Left lobe of liver (tissue), 2 donors: Measurements from ENCODE around the gene OGFOD1. TPM values are rescaled to one million over a fixed set of nuclear protein-coding genes. Genes with fewer than 3 reads are reported as not detected.
A peak's percentile ranks its signal among the peaks of the same experiment; 100 is the strongest.
"Not testable (repeated sequence)": the region's sequence is repeated elsewhere in the genome, so short reads cannot be mapped to it uniquely, and the experiment has no call there.

Source experiments
- ATAC-seq: fragments of 200-7000 bp; cut with Tn5 transposase; one replicate; pipeline ENCODE4 v1.9.1; 2020; ENCODE audit warnings: mild to moderate bottlenecking, moderate library complexity
- DNase-seq: peaks from one replicate; pipeline ENCODE4 v3.0.0-alpha.2; 2020; ENCODE audit warnings: low spot score
- total RNA-seq: library from RNA; stranded (reverse); gene quantifications from one replicate; pipeline ENCODE4 v1.2.1, GENCODE V29; 2021
- donor health status: DM: no; HTN: no; CAD: no; lungs with moderate emphysema.
- donor health status: DM: no; HTN: yes; CAD: no.

The OGFOD1 gene
- total RNA-seq, 1 donor from 2014 or later = 12.1 TPM

DNA sequence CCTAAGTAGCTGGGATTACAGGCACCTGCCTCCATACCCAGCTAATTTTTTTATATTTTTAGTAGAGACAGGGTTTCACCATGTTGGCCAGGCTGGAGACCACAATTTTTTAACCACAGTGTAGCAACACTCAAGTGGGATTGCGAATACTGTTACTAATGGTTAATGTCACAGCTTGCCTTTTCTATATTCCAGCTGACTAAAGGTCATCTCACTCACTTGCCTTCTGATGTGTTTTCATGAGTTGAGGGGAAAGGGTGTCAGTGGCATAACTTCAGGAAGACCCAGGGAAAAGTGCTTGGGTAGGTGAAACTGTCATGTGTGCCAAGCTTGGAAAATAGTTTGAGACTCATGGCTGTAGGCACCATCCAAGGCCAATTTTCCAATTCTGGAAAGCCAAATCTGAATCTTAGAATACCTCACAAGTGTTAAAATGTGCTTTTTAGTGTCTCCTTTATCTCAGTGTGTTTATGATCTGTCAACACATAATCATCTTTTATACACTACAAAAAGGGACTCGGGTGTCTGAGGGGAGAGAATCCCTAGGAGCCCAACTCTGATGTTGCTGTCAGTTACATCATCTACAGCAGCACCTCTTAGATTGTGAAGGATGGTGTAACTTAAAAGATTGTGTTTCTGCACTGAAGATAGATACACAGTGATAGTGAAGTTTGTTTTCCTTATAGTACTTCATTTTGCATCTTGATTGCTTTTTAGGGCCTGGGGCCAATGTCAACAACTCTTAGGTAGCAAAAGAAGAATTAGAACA, 27.1 kb downstream of the OGFOD1 start:
- DNase-seq = no peak
- ATAC-seq = no peak

DNA sequence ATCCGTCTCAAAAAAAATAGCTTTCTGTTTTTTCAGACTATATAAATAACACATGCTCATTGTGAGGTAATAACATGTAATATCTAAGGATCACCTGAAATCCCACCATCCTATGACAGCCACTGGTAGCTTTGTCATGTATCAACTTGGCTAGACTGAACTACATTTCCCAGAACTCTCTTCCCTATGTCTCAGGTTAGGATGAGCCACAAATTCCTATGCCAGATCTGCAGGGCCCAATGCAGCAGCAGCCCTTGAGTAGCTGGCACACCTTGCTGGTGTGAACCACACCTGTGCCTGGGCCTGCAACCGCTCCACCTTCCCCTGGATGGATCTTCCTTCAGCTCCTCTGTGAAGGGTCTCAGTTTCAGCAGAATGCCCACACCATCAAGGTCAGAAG, 28.1 kb downstream of the OGFOD1 start:
- ATAC-seq (no peak), DNase-seq (no peak)

DNA sequence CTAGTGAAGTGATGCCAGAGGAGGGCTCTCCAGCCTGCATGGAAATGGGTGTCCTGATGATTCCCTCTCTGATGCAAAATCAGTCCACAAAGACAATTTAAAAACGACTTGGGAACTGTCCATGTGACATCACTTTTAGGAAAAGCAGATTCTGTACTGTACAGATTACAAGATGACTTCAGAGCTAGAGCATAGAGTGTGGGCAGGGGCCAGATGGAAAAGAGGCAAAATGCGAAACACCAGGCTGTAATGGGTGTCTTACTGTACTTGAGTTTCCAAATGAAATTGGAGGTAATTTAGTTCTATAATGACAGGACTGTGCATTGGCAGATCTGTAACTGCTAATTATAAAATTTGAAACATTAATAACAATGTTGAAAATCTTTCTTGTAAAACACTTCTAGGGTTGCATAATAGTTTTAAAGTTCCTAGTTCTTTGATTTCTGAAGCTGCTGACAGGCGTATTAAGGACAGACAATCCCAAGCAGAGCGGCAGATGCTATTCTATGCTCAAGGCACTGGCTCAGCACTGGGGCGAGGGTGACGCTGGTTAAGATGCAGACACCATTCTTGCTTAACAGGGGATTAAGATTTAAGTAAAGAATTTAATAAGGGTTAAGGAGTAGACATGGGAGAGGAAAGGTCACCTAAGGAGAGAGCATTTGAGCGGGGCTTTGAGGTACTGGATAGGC, 29.6 kb downstream of the OGFOD1 start:
- no peak for ATAC-seq

DNA sequence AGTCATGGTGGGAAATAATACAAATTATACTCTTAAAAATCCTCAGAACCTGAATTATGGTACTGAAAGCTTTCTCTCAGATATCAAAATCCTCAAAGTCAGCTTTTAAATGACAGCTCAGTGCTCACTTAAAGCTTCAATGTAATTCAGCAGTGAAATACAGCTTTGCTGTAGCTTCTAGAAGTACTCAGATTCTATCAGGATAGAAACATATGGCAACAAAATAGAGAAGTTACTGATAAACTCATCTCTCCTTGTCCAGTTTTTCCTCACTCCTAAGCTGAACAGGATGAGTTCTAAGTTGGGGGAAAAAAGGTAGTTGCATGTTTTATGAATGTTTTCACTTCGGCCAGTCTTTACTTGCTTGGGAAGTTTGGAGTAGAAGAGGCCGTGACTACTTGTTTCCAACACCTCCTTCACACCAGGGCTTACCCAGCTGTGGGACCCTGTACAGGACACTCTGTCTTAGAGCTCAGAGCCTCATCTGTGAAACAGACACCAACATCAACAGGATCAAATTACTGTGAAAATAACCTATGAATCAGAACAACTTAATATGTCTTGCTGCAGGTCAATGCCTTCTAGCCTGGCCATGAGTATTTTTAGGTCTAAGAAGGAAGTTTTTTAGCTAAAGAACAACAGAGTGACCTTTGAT, 30.2 kb downstream of the OGFOD1 start:
- ATAC-seq (no peak), DNase-seq (no peak)

More for the DNA sequence above, 29.6 kb downstream of the OGFOD1 start:
- DNase-seq = no peak

DNA sequence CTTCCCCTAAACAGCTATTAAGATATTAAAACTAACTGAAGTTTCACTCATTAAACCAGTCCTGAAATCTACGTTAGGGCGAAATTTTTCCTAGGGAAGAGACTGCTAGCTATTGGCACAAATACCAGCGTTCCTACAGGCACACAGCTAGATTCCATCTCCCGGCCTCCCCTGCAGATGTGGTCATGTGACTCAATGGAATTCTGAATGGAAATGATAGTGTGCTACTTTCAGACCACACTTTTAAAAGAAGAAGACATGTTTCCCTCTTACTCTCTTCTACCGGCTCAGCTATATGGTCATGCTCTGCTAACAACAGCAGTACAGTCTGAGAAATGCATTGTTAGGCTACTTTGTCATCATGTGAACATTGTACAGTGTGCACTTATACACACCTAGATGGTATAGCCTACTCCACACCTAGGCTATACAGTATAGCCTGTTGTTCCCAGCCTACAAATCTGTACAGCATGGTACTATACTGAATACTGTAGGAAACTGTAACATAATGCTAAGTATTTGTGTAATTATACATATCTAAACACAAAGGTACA, 31.4 kb downstream of the OGFOD1 start:
- no peak for ATAC-seq
- DNase-seq = no peak

DNA sequence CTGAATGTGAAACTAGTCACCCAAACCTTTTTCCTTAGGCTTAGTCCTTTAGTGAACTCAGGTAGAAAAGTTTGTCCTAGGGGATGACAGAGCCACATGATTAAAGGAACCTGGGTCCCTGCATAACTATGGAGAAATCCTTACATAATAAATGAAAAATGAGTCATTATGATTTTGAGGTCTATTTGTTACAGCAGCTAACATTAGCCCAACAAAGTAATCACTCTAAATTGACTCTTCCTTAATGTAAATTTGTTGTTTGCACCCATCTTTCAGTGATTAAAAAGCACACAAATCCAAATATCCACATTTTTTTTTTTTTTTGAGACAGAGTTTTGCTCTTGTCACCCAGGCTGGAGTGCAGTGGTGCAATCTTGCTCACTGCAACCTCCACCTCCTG, 32.0 kb downstream of the OGFOD1 start:
- no peak for ATAC-seq
- no peak for DNase-seq

DNA sequence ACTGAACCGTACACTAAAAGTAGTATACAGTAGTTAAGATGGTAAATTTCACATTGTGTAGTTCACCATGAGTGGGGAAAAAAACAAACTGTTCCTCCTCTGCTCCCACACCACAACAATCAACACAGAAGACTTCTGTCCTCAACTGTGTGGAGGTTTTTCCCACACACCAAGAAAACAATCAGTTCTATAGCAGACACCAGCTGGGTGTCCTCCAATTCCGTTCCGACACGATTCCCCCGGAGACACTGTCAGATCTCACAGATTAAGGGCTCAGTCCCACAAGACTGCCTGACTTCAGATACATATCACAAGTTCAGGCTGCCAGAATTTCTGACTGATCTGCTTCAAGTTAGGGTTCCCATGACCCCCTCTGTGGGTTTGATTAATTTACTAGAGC, 36.7 kb downstream of the OGFOD1 start:
- ATAC-seq (no peak), DNase-seq (no peak)

DNA sequence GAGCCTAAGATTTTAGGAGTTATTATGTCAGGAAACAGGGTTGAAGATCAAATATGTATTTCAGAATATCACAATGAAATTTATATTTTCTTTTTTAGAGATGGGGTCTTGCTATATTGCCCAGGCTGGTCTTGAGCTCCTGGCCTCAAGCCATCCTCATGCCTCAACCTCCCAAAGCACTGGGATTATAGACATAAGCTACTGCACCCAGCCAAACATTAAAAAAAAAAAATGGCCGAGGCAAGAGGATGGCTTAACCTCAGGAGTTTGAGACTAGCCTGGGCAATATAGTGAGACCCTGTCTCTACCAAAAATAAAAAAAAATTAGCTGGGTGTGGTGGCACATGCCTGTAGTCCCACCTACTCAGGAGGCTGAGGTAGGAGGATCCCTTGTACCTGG, 37.5 kb downstream of the OGFOD1 start:
- ATAC-seq, DNase-seq: not testable (repeated sequence)

DNA sequence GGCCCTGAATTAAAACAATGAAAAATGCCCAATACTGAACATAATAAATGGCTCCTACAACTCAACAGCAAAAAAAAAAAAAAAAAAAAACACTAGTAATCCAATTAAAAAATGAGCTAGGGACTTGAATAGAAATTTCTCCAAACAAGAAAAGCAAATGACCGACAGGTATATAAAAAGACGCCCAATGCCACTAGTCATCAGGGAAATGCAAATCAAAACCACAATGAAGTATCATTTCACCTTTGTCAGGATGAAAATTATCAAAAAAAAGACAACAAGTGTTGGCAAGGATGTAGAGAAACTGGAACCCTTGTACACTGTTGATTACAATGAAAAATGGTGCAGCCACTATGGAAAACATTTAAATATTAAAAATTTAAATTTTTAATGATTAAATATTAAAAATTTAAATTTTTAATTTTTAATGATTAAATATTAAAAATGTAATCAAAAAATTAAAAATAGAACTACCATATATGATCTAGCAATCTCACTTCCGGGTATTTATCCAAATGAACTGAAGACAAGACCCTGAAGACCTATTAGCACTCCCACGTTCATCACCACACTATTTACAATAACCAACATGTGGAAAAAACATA, 40.4 kb downstream of the OGFOD1 start:
- no peak for ATAC-seq
- DNase-seq = no peak

DNA sequence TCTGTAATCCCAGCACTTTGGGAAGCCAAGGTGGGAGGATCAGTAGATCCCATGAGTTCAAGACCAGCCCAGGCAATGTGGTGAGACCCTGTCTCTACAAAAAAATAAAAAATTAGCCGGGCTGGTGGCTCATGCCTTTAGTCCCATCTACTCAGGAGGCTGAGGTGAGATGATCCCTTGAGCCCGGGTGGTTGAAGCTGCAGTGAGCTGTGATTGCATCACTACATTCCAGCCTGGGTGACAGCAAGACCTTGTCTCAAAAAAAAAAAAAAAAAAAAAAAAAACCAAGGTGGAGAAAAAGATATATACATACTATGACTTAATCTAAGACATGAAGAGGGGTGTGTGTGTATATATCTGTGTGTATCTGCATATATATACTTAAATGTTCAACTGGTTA, 41.8 kb downstream of the OGFOD1 start:
- ATAC-seq (no peak), DNase-seq (no peak)

DNA sequence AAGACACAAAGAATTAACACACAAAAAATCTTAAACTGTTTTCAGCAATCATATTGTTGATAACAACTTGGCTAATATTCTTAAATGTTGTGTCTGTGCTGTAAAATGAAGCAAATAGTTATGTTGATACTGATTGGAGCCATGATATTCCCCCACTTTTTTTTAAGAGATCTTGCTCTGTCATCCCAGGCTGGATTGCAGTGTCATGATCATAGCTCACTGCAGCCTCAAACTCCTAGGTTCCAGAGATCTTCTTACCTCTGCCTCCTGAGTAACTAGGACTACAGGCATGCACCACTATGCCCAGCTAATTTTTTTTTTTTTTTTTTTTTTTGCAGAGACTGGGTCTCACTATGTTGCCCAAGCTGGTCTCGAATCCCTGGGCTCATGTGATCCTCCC, 42.5 kb downstream of the OGFOD1 start:
- DNase-seq (no peak), ATAC-seq (no peak)

DNA sequence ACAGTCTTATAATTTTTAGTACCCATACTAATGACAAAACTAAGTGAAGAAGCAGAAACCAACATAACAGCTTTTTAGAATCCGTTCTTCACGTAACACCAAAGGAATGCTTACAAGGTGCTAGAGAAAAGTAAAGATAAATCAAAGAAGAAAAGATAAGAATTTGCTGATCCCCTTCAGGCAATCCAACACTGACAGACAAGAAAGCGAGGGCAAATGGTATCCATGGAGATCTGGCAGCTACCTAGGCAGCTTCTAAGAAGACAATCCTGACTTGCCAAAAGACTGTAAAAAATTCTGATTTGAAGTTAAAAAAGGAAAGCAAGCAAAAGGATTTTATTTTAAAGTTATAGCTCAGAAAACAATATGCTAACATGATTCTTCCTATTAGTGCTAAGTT, 53.8 kb downstream of the OGFOD1 start:
- no peak for DNase-seq
- ATAC-seq = no peak

DNA sequence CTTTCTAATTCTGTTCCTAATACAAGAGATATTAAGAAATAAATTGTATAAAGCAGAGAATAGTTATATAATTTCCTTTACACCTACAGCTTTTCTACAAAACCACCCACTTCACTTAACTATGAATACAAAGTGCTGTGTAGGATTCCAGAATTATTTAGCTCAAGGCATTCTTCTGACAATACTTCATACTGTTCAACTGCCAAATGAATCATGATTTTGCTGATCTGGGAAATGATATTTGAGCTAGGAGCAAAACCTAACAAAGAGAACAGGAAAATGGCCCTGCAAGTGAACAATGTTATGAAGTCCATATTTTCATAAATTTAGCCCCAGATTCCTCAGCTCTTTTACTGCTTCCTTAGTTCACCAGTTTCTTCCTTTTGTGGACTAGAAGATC, 55.6 kb downstream of the OGFOD1 start:
- no peak for ATAC-seq
- DNase-seq = no peak

DNA sequence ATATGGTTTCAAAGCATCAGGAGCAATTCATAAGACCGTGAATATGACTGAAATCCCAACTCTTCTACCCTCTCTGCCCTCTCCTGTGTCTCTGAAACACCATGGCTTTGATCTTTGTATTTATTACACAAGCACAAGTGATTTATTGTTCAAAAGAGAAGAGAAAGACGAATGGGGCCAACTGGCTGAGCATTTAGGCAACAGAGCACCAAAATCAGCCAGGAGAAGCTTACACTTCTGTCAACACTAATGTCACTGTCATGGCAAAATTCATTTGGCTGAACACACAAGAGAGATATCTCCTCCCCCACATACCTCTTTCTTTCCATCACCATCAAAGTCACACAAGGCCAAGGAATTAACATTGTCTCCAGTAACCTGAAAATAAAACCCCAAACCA, 59.2 kb downstream of the OGFOD1 start:
- DNase-seq = no peak
- no peak for ATAC-seq

DNA sequence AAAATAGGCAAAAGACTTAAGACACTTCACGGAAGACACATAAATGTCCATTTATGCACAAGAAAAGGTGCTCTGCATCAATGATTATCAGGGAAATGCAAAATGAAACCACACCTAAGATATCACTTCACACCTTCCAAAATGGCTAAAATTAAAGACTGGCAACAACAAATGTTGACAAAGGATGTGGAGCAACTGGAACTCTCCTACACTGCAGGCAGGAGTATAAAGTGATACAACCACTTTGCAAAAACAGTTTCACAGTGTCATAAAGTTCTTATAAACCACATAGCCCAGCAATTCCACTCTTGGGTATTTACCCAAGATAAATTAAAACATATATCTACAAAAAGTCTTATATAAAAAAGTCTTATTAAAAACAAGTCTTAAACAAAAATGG, 60.7 kb downstream of the OGFOD1 start:
- no peak for DNase-seq

DNA sequence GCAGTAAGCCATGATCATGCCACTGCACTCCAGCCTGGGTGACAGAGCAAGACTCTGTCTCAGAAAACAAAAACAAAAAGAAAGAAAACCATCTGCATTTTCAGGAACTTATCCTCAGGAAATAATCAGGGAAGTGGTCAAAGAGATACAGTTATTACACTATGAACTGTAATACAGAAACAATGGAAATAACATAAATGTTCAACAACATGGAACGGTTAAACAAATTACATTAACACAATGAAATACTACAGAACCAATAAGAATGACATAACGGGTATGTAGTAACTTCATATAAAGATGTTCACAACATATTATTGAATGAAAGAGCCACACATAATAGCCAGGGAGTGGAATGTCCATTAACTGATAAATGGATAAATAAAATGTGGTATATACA, 61.7 kb downstream of the OGFOD1 start:
- DNase-seq (no peak), ATAC-seq (no peak)

More for the DNA sequence above, 60.7 kb downstream of the OGFOD1 start:
- ATAC-seq = no peak

DNA sequence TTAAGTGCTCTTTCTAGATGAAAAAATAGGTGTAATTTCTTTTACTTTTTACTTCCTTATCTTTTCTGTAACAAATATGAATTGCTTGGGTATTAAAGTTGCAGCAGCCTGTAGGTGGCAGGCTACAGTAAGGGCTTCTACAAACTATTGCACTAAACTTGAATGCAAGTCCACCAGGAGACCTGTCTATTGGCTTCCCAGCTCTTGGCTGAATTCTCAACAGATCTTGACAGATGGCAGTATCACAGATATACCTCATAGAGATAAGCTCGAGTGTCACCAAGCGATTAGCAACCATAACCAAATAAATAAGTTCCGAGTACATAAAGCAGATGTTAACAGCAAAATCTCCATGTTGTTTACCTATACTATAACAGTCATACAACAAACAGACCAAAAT, 62.6 kb downstream of the OGFOD1 start:
- ATAC-seq (peak; percentile 100), DNase-seq (peak; percentile 59)

DNA sequence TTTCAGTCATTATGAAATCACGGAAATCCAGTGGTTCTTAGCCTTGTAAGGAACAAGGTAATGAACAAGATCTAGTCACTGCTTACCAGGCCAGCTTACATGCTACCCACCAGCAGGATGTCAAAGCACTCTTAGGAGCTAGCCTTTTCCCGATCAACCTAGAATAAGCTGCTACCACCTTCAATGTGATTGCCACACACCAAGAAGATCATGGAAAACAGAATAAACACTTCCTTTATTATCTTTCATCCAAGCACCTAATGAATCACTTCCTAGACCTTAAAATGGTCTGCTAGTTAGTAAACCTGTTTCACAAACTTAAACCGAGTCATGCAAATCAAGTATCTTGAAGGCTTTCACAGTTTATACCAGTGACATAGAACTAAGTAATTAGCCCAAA, 63.5 kb downstream of the OGFOD1 start:
- DNase-seq (no peak), ATAC-seq (no peak)

DNA sequence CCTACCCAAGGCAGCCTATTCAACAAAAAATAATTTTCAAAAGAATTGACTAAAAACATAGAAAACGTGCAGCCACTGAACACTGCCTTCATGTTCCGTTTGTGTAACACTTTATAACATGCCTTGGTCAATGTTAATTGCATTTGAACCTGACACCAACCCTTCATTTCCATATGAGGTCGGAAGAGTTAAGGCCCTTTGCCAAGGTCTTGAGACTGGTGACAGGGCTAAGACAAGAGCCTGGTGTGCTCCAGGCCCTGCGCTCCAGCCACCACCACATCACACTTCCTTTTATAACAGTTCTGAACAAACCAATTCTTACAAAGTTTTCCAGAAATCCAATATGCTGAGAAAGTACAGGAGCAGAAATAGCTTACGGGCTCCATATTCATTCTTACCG, 64.3 kb downstream of the OGFOD1 start:
- ATAC-seq (no peak), DNase-seq (no peak)

DNA sequence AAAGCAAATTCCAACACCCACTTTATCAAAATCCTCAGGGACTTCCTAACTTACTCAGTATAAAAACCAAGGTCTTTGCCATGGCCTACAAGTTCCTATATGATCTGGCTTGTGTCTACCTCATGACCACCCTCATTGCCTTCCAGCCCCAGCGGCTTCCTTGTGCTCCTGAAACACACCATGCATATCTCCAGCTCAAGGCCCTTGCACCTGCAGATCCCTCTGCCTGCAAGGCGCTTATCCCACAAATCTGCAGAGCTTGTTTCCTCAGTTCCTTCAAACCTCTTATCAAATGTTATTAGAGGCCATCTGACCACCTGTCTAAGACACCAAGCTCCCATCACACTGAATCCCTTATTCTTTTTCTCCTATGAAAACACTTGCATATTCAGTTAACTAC, 65.9 kb downstream of the OGFOD1 start:
- ATAC-seq (no peak), DNase-seq (no peak)

DNA sequence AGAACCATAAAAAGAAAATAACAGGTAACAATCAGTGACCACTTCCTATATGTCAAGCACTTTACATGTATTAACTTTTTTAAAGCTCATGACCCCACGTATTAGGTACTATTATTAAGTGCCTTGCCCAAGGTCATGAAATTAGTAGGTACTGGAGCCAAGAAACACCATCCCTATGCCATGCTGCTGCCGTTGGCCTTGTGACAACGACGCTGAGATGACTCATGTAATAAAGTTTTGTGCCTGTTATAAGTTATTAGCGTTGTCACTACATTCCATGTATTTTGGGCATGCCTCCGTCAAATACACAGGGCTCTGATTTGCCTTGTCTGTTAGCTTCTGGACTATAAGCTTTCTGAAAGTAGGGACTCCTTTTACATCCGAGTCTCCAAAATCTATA, 67.1 kb downstream of the OGFOD1 start:
- DNase-seq = no peak
- ATAC-seq = no peak
